SK-MEL-5 (cell line): ENCODE data around the gene PLCH1. TPM values are rescaled to one million over a fixed set of nuclear protein-coding genes. Genes with fewer than 3 reads are reported as not detected.

Experiments
- DNase-seq: peaks from one replicate; pipeline ENCODE4 v3.0.0-alpha.2; 2016; ENCODE audit warnings: low read depth, low spot score
- in situ Hi-C: cut with HindIII; loops from 2 replicates; pipeline ENCODE4 v1.10.0; 2016; ENCODE audit warnings: low sequenced_read_pairs, high pct_unique_total_duplicates, low pct_unique_long_range_greater_than_20kb
- total RNA-seq: library from RNA; depleted of rRNA; stranded (reverse); fragments of >200 nt; shearing (Covaris generic); gene quantifications from 2 replicates; pipeline ENCODE4 v1.2.3, GENCODE V29; 2014

The PLCH1 gene
- total RNA-seq, 1 experiment from 2014 or later: 0.26 TPM

DNA sequence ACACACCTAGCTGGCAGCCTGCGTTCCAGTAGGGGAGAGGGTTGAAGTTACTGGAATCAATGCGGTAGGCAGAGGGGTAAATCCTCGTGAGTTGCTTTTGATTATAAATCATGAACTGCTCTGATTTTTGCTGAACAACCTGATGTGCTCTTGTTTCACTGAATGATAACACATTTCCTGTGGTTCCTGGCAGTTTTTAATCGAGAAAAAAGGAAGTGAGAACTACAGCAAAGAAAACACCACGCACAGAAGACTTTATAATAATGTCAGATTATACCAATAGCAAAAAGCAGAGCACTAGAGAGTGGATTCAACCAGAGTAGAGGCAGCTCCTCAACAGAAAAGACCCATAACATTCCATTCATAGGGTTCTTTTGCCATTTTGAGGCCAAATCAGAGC is 250.5 kb downstream of the PLCH1 start:
- DNase-seq: no peak
- in situ Hi-C loops: no loop called here

DNA sequence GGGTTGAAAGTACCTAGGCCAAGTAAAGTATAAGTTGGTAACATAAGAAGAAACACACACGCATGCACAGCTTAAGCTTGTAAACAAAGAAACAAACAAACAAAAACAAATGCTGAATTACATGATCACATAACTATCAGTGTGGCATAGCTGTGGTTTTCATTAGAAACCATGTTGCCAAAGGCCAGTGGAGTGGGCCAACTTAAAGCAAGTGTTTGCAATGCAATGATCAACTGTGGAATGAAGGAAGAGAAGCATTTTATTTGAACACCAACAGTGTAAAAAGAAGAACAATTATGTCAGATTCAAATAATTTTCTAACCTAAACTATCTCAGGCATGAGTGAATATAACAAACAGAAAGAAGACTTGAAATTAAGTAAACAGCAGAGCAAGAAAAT is 252.0 kb downstream of the PLCH1 start:
- no peak for DNase-seq
- in situ Hi-C loops: no loop called here

DNA sequence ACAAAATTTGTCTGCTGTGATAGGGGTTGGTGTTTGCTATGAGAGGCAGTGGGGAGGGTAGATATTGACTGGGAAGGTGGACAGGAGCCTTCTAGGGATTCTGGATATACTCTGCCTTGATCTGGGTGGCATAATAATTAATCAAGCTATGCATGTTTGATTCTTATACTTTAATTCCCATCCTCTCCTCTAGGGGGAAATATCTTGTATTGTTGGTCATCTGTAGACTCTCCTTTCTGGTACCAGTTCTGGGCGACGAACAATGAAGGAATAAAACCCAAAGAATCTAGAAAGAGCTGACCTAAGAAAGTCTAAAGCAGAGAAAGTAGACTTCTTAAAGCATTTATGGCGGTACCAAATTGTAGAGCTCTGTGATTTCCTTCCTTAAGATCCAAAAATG is 253.2 kb downstream of the PLCH1 start:
- peak; percentile 23 for DNase-seq
- in situ Hi-C loops: no loop called here

DNA sequence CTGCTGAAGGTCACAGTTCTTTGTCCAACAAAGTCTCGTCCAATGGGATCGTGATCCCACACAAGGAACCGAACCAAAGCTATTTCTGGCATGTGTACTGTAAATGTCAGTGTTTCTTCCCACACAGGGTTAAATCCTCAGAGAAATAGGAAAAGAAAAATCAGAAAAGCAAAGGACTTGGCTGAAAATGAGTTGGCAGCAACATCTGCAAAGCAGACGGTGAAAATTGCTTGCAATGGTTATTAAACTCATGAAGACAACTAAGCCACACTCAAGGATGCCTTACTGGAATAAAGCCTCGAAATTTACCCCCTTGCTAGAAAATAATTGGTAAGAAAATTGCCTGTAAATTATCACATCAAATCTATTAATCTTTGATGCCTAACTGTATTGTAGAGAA is 256.2 kb downstream of the PLCH1 start:
- in situ Hi-C loops: no loop called here
- DNase-seq: no peak

DNA sequence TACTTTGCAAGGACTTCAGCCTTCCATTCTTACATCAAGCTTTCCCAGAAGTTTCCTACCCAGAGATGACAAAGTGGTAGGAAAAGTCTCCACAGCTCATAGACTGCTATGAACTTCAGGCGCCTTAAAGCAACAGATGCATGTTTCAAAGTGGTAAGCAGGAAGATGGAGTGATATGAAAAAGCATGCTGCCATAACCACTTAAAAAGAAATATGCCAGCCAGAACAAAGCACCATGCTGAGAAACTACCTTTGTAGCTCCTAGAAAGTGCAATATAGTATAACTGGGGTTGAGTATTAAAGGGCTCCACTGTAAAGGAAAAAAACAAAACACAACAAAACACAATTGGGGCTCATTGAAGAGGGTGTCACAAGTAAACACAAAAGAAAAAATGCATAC is 259.0 kb downstream of the PLCH1 start:
- in situ Hi-C loops: no loop called here
- no peak for DNase-seq

DNA sequence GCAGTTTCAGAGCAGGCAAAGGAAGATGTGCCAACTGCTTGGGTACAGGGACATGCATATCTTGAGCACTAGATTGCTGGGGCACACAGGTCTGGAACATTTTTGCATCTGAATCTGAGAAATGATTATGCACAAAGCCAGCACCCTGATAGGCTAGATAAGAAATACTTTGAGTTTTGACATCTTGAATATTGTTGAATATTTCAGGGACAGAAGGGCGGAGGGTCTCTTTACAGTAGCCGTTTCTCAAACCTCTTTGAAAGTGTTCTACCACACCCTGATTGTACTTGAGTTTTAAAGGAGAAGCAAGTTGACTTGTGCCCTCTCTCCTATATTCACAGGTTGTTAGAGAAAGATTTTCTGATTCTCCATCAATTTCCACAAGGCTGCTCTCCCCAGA is 263.3 kb downstream of the PLCH1 start:
- in situ Hi-C loops: no loop called here
- no peak for DNase-seq

DNA sequence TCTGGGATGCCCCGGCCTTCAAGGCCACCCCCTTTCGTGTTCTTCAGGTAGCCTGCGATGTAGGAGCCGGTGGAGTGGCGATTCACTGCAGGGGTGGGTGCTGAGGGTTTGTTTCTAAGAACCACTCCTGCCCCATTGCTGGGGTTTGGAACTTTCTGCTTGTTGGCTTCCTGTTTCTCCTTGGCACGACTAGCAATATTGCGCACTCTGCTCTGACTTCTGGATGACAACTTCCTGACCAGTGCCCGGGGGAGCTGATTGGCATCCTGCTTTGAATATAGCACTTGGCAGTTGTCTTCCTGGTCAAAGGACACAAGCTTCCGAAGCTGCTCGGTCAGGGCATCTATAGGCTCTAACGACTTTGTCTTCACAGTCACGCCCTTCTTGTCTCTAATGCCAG is 263.8 kb downstream of the PLCH1 start:
- in situ Hi-C loops: no loop called here
- no peak for DNase-seq

DNA sequence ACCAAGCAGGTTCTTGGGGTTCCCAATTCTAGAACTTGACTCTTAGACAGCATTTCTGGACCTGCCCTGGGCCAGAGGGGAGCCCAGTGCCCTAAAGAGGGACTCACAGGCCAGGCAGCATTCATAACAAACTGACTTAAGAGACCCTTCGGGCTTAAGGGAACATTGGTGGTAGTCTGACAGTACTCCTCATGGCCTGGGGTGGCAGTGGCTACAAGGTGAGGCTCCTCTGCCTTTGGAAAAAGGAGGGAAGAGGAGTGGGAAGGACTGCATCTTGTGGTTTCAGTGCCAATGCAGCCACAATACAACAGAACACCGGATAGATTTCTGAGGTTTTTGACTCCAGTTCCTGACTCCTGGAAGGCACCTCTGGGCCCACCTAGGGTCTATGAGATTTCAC is 279.2 kb downstream of the PLCH1 start:
- no peak for DNase-seq
- in situ Hi-C loops: no loop called here

DNA sequence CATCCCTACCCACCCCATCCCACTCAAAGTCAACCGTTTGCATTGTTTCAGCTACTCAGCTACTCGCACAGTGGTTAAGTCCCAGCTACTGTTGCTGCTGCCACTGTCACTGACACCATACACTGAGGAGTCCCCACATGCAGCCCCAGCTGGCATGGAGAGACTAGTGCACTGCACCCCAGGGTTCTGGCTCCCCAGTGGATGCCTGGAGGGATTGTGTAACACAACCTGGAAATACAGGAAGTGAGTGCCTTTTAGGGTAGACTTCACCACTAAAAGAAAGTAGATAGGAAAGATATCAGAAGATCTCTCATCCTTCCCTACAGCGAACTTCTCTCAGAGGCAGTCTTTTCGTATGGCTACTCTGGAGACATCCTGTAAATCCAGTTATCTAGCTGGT is 282.2 kb downstream of the PLCH1 start:
- in situ Hi-C loops: no loop called here
- DNase-seq: no peak

DNA sequence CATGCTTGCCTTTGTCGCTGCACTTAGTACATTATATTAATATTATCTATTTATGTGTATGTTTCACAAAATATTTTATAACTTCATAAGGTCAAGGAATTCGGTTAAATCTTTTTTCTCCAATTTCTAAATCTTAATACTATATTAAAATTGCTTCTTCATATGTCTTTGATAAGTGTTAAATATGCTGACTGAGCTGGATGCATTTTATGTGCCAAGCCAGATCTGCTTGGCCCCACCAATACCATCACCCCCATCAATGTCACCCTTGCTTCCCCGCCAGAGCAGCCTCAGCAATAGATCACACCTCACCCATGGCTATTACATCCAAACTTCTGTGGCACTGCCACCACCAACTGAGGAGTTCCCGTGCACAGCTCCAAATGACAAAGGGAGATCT is 287.3 kb downstream of the PLCH1 start:
- in situ Hi-C loops: no loop called here

DNA sequence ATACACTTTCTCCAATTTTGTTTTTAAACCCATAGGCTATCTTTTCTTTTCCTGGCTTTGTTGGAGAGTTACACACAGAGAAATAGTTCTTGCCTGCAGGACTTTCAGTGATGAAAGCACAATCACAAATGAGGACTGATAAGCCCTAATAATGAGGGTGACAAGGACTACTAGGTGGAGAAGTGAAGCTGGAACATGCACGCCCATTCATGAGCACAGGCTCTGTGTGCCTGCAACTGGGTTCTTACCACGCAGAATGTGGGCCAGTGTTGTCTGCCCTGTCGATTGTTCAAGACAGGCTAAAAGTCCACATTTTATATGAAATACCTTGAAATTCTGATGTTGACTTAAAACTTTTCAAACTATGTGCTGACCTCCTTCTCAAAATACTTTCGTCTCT is 289.1 kb downstream of the PLCH1 start:
- in situ Hi-C loops: no loop called here
- no peak for DNase-seq

More for the DNA sequence above, 287.3 kb downstream of the PLCH1 start:
- no peak for DNase-seq

DNA sequence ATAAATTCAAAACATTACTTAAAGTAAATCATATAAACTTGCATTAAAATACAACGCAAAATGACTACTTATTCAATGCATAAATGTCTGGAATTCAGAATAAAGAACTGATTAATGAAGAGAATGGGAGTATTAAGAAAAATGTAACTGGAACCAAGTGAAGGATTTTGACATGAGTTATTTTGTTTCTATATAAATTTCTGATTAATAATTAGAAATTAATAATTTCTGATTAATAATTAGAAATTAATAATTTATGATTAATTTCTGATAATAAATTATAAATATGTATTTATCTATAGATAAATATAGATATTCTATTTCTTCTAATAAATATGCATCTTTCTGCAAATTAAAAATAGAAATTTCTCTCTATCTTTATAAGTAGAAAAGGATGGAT is 291.4 kb downstream of the PLCH1 start:
- DNase-seq: no peak
- in situ Hi-C loops: no loop called here

DNA sequence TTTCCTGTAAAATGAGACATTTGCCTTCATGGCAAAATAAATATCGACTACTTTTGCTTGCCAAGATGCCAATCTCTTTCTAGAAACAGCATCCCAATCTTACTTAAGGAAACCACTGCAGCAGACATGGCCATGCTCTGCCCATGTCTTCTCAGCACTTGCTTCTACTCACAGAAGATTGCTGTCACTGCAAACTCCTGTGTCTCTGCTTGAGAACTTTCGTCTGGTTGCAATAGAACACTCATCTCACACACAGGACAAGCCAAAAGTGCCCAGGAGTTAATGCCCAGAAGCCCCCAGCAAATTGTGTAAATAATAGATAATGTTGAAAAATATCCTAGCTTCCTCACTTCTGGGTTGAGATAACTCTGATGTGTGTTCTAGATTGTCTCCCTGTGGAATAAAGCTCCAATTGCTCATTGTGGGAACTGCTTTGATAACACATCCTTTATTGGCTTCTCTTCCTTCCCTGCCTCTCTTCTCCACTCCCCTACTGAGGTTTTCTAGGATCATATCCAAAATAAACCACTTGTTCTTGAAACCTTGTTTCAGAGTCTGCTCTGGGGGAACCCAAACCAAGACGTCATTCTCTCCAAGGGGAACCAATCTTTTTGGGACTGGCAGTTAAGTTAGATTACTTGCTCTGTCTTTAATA is 295.1 kb downstream of the PLCH1 start:
- DNase-seq: peak; percentile 69
- in situ Hi-C loops: no loop called here

DNA sequence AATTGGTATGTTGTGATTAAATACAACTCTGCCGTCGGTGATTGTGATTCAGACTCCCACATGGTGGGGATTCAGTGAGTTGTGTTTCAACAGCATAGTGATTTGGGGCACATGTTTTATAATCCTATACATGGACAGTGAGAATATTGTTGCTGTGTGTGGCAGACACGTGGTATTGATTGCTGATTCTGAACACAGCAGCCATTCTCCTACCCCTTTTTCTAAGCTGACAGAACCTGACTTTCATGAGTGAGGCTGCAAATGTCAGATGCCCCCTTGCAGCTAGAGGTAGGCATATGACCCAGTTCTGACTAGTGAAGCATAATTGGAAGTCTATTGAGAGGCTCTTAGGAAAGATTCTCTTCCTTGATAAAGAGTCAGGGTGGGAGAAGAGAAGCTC is 296.3 kb downstream of the PLCH1 start:
- in situ Hi-C loops: no loop called here
- peak; percentile 97 for DNase-seq

DNA sequence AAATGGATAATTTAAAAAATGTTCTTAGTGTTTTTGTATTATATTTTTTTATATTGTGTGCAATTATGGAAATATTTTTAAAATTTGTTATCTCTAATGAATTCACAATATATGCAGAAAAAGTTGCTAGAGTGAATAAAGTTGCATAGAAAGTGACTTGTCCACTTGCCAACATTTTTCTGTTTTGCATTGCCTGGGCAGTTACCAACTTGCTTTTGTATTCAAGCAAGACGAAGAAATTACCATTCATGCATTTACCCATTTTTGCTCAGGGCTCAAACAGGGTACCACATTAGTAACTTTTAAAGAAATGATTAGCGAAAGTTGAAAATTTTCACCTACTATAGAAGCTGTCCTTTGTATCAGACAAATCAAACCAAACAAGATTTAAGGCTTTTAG is 298.5 kb downstream of the PLCH1 start:
- in situ Hi-C loops: no loop called here
- DNase-seq: no peak

DNA sequence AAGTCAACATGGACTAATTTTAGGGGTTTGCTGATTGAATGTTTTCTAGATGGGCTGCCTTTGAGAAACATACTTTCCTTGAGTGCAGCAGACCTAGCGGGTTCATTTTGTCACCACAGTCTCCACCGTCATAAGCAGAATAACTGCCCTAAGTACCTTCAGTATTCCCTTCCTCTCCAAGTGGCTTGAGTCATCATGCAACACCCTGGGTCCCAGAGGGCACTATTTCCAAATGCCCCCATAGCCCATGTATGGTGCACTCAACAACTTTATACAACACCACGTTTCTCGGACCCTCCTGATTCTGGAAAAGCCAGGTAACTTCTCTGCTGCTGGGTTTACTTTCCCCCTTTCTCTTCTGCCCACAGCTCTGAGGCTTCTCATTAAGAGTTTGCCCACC is 300.1 kb downstream of the PLCH1 start:
- no peak for DNase-seq
- in situ Hi-C loops: no loop called here

DNA sequence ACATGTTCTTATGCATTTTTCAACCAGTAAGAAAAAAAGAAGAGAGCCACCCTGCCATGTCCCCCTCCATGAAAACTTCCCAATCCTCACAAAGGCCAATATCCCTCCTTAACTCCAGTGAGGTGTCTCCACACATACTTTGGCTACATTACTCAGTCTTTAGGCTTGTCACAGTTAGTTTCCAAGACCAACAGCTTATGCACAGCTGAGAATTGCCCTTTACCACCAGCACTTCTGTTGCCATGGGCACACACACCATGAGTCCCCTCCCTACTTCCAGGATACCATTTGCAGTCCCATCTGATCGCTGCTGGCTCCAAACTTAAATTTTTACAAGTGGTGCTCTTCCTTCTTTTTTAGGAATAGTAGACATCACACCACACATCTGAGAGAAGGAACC is 301.1 kb downstream of the PLCH1 start:
- DNase-seq: no peak
- in situ Hi-C loops: no loop called here

DNA sequence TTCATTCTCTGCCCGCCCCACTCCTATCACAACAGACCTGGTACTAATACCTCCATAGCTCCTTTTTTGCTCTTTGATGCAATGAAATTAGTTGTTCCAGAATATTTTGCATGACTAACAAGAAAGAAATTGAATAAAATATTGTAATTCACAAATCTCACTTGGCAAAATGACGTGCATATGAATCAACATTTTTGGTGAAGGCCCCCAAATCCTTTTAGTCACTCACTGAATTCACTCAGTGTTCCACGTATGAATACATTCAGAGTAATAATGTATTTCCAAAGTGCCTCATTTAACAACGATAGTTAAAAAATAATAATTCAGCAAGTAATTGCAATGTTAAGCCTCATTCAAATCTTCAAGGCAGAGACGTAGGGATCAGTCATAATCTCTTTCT is 302.8 kb downstream of the PLCH1 start:
- in situ Hi-C loops: no loop called here
- no peak for DNase-seq

DNA sequence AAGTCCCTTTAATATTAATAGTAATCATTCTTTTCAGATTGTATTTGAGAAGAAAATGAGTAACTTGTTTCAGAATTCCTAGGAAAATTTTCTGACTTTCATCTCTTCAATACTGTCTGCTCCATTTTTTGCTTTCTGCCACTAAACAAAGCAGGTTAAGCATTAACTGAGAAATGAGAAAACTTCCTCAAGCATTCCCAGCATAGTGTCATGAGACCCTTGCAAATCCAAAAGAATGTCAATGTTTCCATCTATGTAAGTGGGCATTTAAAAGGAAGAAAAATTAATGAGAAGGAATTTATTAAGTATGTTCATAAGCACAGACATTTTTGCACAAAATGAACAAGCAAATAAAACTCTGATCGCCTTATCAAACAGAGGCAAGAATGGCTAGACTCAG is 303.4 kb downstream of the PLCH1 start:
- in situ Hi-C loops: no loop called here
- DNase-seq: no peak

DNA sequence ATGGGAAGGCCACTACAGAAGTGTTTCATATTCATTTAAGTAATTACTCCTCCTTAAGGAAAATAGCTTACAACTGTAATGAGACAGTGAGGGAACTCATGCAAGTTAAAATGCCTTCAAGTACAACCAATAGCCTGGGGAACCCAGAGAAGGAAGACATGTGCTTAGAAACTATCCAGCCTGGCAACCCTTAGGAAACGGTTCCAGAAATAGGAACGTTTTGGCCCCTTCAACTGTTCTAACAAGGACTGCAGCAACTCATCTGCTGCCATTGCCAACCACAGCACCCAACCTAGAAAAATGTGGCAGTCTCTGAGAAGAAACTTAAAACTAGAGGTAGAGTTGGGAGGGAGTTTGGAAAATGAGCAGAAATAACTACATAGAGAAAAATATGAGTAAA is 303.8 kb downstream of the PLCH1 start:
- in situ Hi-C loops: no loop called here

More for the DNA sequence above, 303.8 kb downstream of the PLCH1 start:
- no peak for DNase-seq
